Keratinocyte (primary cell): Measurements from ENCODE around the gene SORBS1. TPM values are rescaled to one million over a fixed set of nuclear protein-coding genes. Genes with fewer than 3 reads are reported as not detected.

Experiments used
- DNase-seq: peaks from one replicate; pipeline ENCODE4 v3.0.0-alpha.2; 2011; ENCODE audit warnings: low read depth, missing footprints, low spot score
- FAIRE-seq: peaks from 2 replicates; lab custom pipeline; 2011; peaks lifted over from hg19 to GRCh38; lab: Jason Lieb, UNC
- H2AFZ ChIP-seq: 2 replicates; pipeline ENCODE4 v1.6.0; 2012; ENCODE audit warnings: low read length, control low read depth, inconsistent platforms; ENCODE audit not compliant: control insufficient read depth
- H3K27ac ChIP-seq: 2 replicates; pipeline ENCODE4 v1.5.1; 2011; ENCODE audit warnings: low read length; ENCODE audit not compliant: control insufficient read depth, insufficient read depth
- H3K27me3 ChIP-seq: 3 replicates; pipeline ENCODE4 v1.6.0; 2011; ENCODE audit warnings: low read length; ENCODE audit not compliant: control insufficient read depth, insufficient read depth; ENCODE audit errors: extremely low read depth
- H3K36me3 ChIP-seq, 2 experiments: 2 replicates in 1 of 2; 3 replicates in 1 of 2; pipeline ENCODE4 v1.5.1; 2011; ENCODE audit warnings: low read length in 2 of 2, mild to moderate bottlenecking in 1 of 2; ENCODE audit not compliant: control insufficient read depth in 2 of 2, insufficient read depth in 2 of 2; ENCODE audit errors: extremely low read depth in 1 of 2
- H3K4me1 ChIP-seq: 3 replicates; pipeline ENCODE4 v1.5.1; 2011; ENCODE audit warnings: low read length; ENCODE audit not compliant: control insufficient read depth, insufficient read depth; ENCODE audit errors: extremely low read depth
- H3K4me2 ChIP-seq: 3 replicates; pipeline ENCODE4 v1.6.0; 2011; ENCODE audit warnings: low read depth, low read length; ENCODE audit not compliant: control insufficient read depth, insufficient read depth; ENCODE audit errors: extremely low read depth
- H3K4me3 ChIP-seq, 3 experiments: fragments of 200-600 bp in 1 of 3; sonication (generic) in 1 of 3; 2 replicates in 2 of 3; 3 replicates in 1 of 3; pipeline ENCODE4 v1.5.1; 2011 to 2016; ENCODE audit warnings: low read length in 3 of 3, mild to moderate bottlenecking in 3 of 3, control low read depth in 2 of 3, inconsistent platforms in 1 of 3, low read depth in 1 of 3, mixed read lengths in 1 of 3, mixed run types in 1 of 3, moderate library complexity in 1 of 3; ENCODE audit not compliant: control insufficient read depth in 2 of 3, insufficient read depth in 2 of 3; ENCODE audit errors: extremely low read depth in 1 of 3
- H3K79me2 ChIP-seq: 2 replicates; pipeline ENCODE4 v1.6.0; 2012; ENCODE audit warnings: low read length; ENCODE audit not compliant: control insufficient read depth, insufficient read depth
- H3K9ac ChIP-seq: 3 replicates; pipeline ENCODE4 v1.6.0; 2011; ENCODE audit warnings: low read length; ENCODE audit not compliant: control insufficient read depth, insufficient read depth; ENCODE audit errors: extremely low read depth
- H3K9me1 ChIP-seq: 3 replicates; pipeline ENCODE4 v1.6.0; 2011; ENCODE audit warnings: low read length; ENCODE audit not compliant: control insufficient read depth, insufficient read depth; ENCODE audit errors: extremely low read depth
- H3K9me3 ChIP-seq: 2 replicates; pipeline ENCODE4 v1.5.1; 2012; ENCODE audit warnings: low read depth, low read length; ENCODE audit not compliant: control insufficient read depth
- H4K20me1 ChIP-seq: 3 replicates; pipeline ENCODE4 v1.6.0; 2011; ENCODE audit warnings: low read length; ENCODE audit not compliant: control insufficient read depth, insufficient read depth; ENCODE audit errors: extremely low read depth
- CTCF ChIP-seq, 3 experiments: IDR thresholded peaks in 1 of 3; conservative IDR thresholded peaks in 1 of 3; optimal IDR thresholded peaks in 1 of 3; 2 replicates in 2 of 3; 3 replicates in 1 of 3; pipeline versions ENCODE3 to v1.5.1; 2011; ENCODE audit warnings: low read length in 3 of 3, mild to moderate bottlenecking in 3 of 3, moderate library complexity in 2 of 3, control low read depth in 1 of 3, inconsistent platforms in 1 of 3; ENCODE audit not compliant: insufficient read depth in 2 of 3; ENCODE audit errors: extremely low read depth in 1 of 3
- EZH2 ChIP-seq: IDR thresholded peaks from one replicate; pipeline ENCODE4 v1.6.1; 2012; ENCODE audit warnings: inconsistent platforms, mild to moderate bottlenecking, low read length, moderate library complexity
- dilution Hi-C: fragments of 300-500 bp; cut with MboI; formaldehyde crosslinking; loops from one replicate; pipeline ENCODE4 v1.7.0; 2020; ENCODE audit warnings: low sequenced_read_pairs; ENCODE audit not compliant: extremely low pct_ligation_motif_present
- polyA plus RNA-seq, 5 experiments: library from polyadenylated mRNA; depleted of rRNA in 3 of 5; stranded (reverse) in 3 of 5; stranded (forward) in 1 of 5; unstranded in 1 of 5; fragments of >200 nt; gene quantifications; 1 replicate in 1 of 5; 2 replicates in 3 of 5; 3 replicates in 1 of 5; pipeline versions ENCODE4 v1.2.1 to v1.2.3, GENCODE V29; 2011 to 2012; ENCODE audit warnings: missing spikeins in 2 of 5, low read depth in 1 of 5, low replicate concordance in 1 of 5

SORBS1 gene
- polyA plus RNA-seq, 1 donor (not counting 4 experiments of a cell fraction or from before 2014, with no cell fraction given) = 0.42 TPM

DNA sequence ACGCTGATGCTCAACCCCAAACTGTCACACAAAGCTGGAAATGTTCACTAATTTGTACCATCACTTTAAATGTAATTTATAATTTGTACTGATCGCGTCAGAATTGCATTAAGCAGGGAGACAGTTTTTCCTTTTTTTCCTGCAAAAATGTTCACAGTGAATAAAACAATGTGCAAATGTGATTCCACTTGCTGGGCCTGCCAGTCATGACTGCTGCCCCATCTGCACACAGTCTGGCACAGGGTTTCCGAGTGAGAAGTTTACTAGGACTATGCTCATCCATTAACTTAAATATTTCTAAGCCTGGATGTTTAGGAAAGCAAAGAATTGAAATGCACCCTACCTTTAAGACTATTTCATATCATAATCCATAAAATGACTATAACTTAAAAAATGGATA is 99.6 kb downstream of the SORBS1 start:
- H3K36me3 ChIP-seq = no peaks in the 10 kb centered on the region
- no peaks in the 10 kb centered on the region for H3K9me1 ChIP-seq
- H3K9me3 ChIP-seq = no peaks in the 10 kb centered on the region
- no peak overlapping the region for H3K4me2 ChIP-seq
- no peak for TF ChIP-seq EZH2
- TF ChIP-seq CTCF (optimal IDR thresholded peaks at IDR 0.05 in 1 of 3, IDR thresholded peaks at IDR 0.05 in 1 of 3, conservative IDR thresholded peaks at IDR 0.05 in 1 of 3; ENCODE audit: extremely low read depth in 1 of 3, insufficient read depth in 2 of 3, low read length in 3 of 3) = no peak
- no peak for DNase-seq
- H3K4me1 ChIP-seq = peaks cover 2% of the 10 kb centered on the region
- no peak overlapping the region for H3K27ac ChIP-seq
- H3K79me2 ChIP-seq = no peaks in the 10 kb centered on the region
- dilution Hi-C loops = no loop called here
- no peak overlapping the region for H3K4me3 ChIP-seq
- FAIRE-seq = no peak
- H3K27me3 ChIP-seq = no peaks in the 10 kb centered on the region
- no peak overlapping the region for H3K9ac ChIP-seq
- no peaks in the 10 kb centered on the region for H4K20me1 ChIP-seq
- no peak overlapping the region for H2AFZ ChIP-seq

DNA sequence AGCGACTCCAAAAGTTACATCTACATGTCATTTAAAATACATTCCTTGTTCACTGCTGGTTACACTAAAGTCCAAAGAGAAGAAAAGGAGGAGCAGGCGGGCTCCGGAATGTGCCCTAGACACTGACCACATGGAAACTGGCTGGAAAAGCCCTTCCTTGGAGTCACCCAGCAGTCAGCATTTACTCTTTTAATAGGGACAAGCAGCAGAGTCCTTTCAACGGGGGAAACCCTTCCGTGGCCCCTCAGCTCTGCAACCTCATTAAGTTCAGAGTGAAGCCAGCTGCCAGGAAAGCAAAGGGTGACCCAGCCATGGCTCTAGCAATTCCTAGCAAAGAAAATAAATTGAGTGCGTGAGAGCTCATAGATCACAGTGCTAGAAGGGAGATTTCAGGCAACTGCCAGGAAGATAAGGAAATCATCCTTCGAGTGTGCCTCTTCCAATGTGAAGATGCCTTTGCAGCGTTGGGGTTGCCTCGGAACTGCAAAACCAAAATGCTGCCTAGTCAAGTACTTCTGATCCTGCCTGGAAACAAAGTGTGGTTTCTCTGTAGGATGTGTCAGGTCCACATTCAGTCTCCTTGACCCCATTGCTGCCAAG is 101.6 kb downstream of the SORBS1 start:
- Histone ChIP-seq H3K4me1 (peaks cover 8% of the 10 kb centered on the region), H3K4me3 (no peak overlapping the region), H3K9ac (no peak overlapping the region), H2AFZ (no peak overlapping the region), H4K20me1 (no peaks in the 10 kb centered on the region), H3K27ac (no peak overlapping the region), H3K4me2 (no peak overlapping the region), H3K9me1 (no peaks in the 10 kb centered on the region), H3K36me3 (no peaks in the 10 kb centered on the region), H3K27me3 (no peaks in the 10 kb centered on the region), H3K79me2 (no peaks in the 10 kb centered on the region), H3K9me3 (no peaks in the 10 kb centered on the region)
- dilution Hi-C loops = no loop called here
- TF ChIP-seq EZH2 = no peak
- TF ChIP-seq CTCF (optimal IDR thresholded peaks at IDR 0.05 in 1 of 3, IDR thresholded peaks at IDR 0.05 in 1 of 3, conservative IDR thresholded peaks at IDR 0.05 in 1 of 3; ENCODE audit: extremely low read depth in 1 of 3, insufficient read depth in 2 of 3, low read length in 3 of 3) = no peak
- DNase-seq (no peak), FAIRE-seq (peak; percentile 5)
